NCI-H2107 (cell line): ENCODE data around the gene LITAFD.
"Not testable (repeated sequence)": the region's sequence is repeated elsewhere in the genome, so short reads cannot be mapped to it uniquely, and the experiment has no call there.

Experiments
- DNase-seq: peaks from one replicate; lab custom pipeline; 2025; lab: John Stamatoyannopoulos, UW

Gene LITAFD

GRCh38 chr16:8882041-8882617, at the start of gene LITAFD:
TSS of gene LITAFD (plus strand) at chr16:8882351. CDS start at chr16:8884356, 2,005 bp downstream.
- no peak for DNase-seq

DNA sequence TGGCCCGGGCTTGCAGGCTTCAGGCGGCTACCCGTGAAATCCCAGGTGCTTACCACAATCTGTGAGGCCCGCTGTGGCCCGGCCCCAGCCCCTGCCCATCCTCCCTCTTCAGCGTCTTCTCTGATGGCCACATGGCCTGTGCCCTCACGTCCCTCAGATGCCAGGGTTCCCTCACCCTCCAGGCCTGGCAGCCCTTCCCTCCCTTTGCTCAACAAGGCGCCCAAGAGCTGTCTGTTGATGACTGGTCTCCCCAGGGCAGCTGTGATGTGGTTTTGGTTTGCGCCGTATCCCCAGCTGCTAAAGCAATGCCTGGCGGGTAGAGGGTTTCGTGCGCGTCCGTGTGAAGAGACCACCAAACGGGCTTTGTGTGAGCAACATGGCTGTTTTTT, 49.4 kb upstream of the LITAFD start:
- DNase-seq = no peak

GRCh38 chr16:8836797-8837196, 45.4 kb upstream of the LITAFD start:
- DNase-seq = not testable (repeated sequence)

DNA sequence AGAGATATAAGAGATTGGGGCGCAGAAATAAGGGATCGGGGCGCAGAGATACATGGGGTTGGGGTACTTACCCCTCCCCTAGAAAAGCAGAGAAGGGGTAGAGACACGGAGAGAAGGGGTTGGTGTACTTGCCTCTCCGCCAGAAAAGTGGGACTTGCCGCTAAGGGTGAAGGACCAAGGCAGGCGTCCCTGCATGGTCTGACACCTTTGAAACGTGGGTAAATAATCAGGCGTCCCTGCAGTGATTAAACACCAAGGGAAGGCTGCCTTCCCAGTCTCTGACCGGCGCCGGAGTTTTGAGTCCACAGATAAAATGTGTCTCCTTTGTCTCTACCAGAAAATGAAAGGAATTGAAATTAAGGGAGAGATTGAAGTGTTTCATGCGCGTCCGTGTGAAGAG, 44.6 kb upstream of the LITAFD start:
- DNase-seq = not testable (repeated sequence)

DNA sequence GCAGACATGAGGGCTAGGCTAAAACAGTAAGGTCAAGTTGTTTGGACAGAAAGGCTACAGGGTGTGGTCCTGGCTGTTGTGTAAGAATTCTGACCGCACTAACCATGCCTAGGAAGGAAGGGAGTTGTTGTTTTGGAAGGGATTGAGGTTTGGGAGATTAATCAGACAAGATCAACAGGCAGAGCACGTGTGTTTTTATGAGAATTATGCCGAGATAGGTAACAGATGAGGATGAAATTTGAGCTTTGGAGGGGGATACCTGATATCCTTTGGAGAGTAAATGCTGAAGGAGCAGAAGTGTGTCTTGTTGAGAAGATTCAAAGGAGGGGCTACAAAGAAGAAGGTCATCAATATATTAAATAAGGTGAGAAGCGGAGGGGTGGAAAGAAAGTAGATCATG, 40.1 kb upstream of the LITAFD start:
- DNase-seq = not testable (repeated sequence)

DNA sequence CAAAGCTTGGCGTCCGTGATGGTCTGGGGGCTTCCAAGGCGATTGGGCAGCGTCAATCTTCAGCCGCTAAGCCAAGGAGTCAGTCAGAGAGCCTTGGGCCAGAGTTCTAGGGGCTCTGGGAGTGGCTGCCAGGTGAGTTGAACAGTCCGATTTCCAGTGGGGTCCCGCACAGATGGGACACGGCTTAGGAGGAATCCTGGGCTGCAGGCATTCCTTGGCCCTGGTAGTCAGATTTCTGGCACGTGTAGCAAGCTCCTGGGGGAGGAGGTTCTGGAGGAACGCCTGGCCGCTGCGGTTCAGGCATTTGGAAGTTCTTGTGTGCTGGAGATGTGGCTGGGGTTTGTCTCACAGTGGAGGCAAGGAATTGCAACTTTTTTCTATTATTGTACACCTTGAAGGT, 38.9 kb upstream of the LITAFD start:
- not testable (repeated sequence) for DNase-seq

GRCh38 chr16:8845699-8846298, 36.4 kb upstream of the LITAFD start:
- no peak for DNase-seq

- no peak for DNase-seq
These were observed 35.7 kb upstream of the LITAFD start for GRCh38 chr16:8846401-8846932.

DNA sequence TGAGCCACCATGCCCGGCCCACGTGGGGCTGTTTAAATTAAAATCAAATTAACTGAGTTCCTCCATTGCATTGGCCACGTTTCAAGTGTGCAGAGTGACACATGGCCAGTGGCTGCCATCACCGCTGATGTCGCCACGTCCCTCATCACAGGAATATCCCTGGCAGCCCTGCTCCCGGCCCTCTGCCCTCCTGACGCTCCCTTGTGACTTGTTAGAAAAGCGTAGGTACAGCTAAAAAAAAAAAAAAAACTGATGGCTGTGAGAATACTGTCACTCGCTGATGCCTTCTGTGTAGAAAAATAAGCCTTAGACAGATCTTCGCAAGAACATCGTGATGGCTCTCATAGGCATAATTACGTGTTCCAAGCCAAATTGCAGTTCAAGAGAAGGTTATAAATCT, 35.0 kb upstream of the LITAFD start:
- no peak for DNase-seq

DNA sequence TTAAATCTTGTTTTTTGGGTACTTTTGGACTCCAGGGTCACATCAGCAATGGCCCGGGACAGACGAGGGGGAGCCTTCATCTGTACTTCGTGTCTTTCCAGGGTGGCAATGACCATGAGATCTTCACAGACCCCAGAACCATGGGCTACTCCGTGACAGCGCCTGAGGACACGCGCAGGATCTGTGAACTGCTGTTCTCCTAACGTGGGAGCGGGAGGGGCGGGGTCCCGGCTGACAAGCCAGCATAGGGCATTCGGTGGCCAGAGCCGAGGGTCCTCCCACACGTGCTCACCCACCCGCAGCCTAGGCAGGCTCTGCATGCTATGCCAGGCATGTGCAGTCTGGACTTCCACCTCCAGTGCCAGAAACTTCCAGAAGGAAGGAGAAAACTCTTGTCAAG, 34.5 kb upstream of the LITAFD start:
- no peak for DNase-seq

- no peak for DNase-seq
These were observed 33.8 kb upstream of the LITAFD start for GRCh38 chr16:8848231-8848938.

DNA sequence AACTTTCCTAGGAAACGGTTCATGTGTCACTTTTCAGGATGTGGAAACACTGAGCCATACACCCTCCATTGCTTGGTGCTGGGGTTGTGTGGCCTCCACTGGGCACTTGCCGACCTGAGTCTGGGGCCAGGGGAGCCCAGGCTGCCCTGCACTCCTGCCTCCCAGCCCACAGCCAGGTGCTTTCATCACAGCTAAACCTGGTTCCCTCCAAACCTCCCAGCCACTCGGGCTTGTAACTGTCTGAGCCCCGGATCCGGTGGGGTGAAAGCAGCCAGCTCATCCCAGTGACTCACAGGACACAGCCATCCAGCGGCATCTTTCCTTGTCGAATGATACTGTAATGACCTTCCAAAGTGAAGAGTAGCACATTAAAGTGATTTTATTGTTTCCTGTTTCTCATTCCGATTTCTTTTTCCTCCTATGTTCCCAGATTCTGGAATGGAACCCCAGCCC, 33.2 kb upstream of the LITAFD start:
- DNase-seq = no peak

DNA sequence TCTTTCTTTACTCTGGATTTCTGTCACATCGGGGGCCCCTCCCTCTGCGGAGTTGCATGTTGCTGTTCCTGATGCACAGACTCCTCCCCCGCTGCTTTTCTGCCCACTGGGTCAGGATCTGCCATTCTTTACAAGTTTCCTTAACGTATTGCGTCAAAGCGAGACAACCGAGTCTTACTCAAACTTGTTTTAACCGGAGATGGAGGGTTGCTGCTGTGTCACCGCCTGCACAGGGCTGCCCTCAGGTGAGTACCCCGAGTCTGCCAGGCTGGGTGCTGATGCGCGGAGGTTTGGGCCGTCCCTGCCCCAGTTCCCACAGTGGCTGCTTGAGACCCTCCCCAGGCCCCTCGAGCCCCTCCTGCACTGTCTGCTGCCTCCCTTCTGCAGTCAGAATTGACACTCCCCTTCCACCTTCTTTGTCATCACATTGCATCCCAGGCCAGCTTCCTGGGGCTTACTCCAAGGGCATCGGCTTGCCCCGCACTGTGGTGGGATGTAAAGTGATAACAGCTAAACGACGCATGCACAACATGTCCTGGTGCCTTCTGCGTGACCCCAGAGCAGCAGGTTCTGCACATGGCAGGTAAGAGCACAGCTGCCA, 32.6 kb upstream of the LITAFD start:
- no peak for DNase-seq

DNA sequence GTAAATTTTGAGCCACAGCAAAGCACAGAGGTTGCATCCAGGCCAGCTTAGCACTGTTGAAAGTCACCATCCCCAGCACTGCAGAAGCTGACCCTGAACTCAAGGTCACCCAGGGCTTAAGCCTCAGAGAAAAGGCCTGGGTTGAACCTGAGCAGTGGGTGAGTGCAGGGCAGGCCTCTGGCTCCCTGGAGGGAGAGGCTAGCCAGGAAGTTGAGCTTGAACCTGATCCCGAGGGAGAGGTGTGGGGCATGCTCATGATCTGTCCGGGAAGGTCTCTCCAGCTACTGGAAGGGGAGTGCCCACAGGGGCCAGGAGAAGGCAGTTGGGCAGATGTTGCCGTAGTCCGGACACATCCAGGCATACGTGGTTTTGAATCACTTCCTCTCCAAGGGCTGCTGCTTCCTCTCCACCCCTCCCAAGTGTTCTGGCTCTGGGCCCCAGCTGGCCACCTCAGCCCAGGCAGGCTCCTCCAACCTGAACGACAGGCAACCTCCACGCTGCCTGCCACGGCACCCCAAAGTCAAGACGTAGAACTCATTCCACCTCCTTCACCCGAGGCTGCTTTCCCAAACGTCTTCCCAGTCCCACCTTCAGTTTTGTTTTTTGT, 31.8 kb upstream of the LITAFD start:
- no peak for DNase-seq

GRCh38 chr16:8851761-8852403, 30.3 kb upstream of the LITAFD start:
- DNase-seq = no peak

GRCh38 chr16:8852534-8852933, 29.6 kb upstream of the LITAFD start:
- no peak for DNase-seq

DNA sequence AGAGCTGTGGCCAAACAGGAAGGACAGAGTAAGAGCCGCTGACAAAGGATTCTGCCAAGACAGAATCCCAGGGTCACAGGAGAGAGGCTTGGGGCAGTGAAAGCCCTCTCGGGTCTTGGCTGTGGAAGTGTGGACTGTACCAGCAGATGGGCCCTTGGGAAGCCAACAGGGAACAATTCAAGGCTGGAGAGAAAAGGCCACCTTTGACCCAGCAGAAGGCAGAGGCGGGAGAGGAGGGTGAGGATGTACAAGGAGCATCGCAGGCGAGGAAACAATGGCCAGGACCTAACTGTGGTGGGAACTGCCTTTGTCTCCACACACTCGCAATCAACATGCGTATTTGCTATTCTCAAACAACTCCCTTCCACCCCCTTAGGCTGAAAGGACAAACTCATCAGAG, 29.0 kb upstream of the LITAFD start:
- no peak for DNase-seq

- no peak for DNase-seq
These were observed 28.5 kb upstream of the LITAFD start for GRCh38 chr16:8853611-8854010.

DNA sequence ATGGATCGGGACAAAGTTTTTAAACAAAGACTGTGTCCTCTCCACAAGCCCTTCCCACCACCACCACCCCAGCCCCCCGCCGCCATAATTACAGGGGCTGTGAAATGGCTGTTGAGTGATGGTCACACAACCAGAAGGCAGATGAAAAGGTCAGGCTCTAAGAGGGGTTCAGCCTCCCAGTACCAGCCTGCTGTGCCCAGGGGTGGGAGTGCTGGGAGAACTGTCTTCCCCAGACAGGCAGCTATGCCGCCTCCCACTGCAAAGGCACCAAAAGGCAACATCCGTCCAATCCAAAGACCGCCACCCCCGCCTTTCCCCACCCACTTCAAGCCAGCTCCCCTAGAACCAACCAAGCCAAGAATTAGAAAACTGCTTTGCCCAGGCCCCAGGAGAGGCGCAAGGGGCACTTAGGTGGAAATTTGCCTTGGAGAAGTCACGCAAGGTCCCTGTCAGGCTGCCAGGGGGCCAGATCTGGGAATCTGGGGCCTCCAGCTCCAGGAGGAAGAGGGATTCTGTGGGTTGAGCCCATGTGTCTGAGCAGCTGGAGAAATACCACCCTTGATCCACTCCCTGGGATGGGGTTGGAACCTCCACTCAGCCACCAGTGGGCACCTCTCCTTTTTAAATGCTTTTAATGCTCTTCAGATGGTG, 27.7 kb upstream of the LITAFD start:
- no peak for DNase-seq

GRCh38 chr16:8855051-8855786, 26.9 kb upstream of the LITAFD start:
- DNase-seq = no peak

DNA sequence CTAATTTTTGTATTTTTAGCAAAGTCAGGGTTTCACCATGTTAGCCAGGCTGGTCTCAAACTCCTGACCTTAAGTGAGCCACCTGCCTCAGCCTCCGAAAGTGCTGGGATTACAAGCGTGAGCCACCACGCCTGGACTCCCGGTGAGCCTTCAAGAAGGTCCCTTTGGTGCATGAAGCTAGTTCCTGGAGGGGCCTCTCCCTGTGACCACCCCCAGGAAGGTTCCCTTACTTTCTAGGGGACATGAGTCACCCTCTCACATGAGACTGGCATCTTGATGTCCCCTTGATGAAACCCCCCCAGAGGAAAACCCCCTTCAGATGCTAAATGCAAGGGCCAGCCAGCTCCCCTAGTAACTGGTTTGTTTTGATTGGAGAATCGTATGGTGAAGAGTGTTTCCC, 26.2 kb upstream of the LITAFD start:
- DNase-seq = no peak
